B cell (primary cell): ENCODE data around the gene CD81. TPM values are rescaled to one million over a fixed set of nuclear protein-coding genes. Genes with fewer than 3 reads are reported as not detected.

ENCODE experiments used
- ATAC-seq: fragments of 200-7000 bp; cut with Tn5 transposase; one replicate; pipeline ENCODE4 v1.10.0; 2021; ENCODE audit warnings: low read depth, mild to moderate bottlenecking, moderate number of reproducible peaks, moderate library complexity
- CTCF ChIA-PET: fragments of 350-600 bp; sonication (Branson Sonifier 250); formaldehyde crosslinking; loops from one replicate; lab custom pipeline; 2021; ENCODE audit warnings: antibody characterized with exemption, inconsistent platforms; lab: Charles Lee
- POLR2A ChIA-PET: fragments of 350-600 bp; sonication (Branson Sonifier 250); formaldehyde crosslinking; loops from one replicate; lab custom pipeline; 2021; ENCODE audit warnings: antibody characterized with exemption; lab: Charles Lee
- DNase-seq: peaks from one replicate; pipeline ENCODE4 v3.0.0; 2013
- H2AFZ ChIP-seq: 2 replicates; pipeline ENCODE4 v1.6.1; 2012; ENCODE audit warnings: mild to moderate bottlenecking, low read depth, low read length; ENCODE audit not compliant: insufficient read depth, poor library complexity, severe bottlenecking
- H3K27ac ChIP-seq, 2 donors: 1 replicate in 1 of 2; 2 replicates in 1 of 2; pipeline ENCODE4 v1.5.1; 2012 to 2013; ENCODE audit warnings: low read length in 2 of 2, mild to moderate bottlenecking in 2 of 2, moderate library complexity in 1 of 2
- H3K27me3 ChIP-seq, 4 experiments: fragments of 200-600 bp in 1 of 4; sonication (generic) in 1 of 4; replicated peaks in 1 of 4; 1 replicate in 2 of 4; 2 replicates in 2 of 4; pipeline versions ENCODE4 v1.6.1 to v1.7.0; 2013 to 2016; ENCODE audit warnings: low read length in 3 of 4, mild to moderate bottlenecking in 2 of 4, mixed read lengths in 1 of 4, moderate library complexity in 1 of 4; ENCODE audit not compliant: insufficient read depth in 4 of 4, control insufficient read depth in 3 of 4; ENCODE audit errors: control extremely low read depth in 1 of 4
- H3K36me3 ChIP-seq, 2 experiments: replicated peaks in 1 of 2; 1 replicate in 1 of 2; 2 replicates in 1 of 2; pipeline versions ENCODE4 v1.6.1 to v1.7.1; 2013; ENCODE audit warnings: low read length in 1 of 2; ENCODE audit not compliant: insufficient read depth in 2 of 2, control insufficient read depth in 1 of 2; ENCODE audit errors: control extremely low read depth in 1 of 2, extremely low read depth in 1 of 2
- H3K4me1 ChIP-seq, 2 donors: fragments of 200-600 bp in 1 of 2; sonication (generic) in 1 of 2; 1 replicate in 1 of 2; 2 replicates in 1 of 2; pipeline versions ENCODE4 v1.5.1 to v1.6.1; 2013 to 2017; ENCODE audit warnings: low read length in 2 of 2; ENCODE audit not compliant: control insufficient read depth in 2 of 2, insufficient read depth in 2 of 2
- H3K4me2 ChIP-seq: replicated peaks from 2 replicates; pipeline ENCODE3; 2012; ENCODE audit warnings: mild to moderate bottlenecking, low read depth, low read length; ENCODE audit not compliant: poor library complexity, severe bottlenecking
- H3K4me3 ChIP-seq, 5 experiments: fragments of 200-600 bp in 1 of 5; sonication (generic) in 1 of 5; 1 replicate in 3 of 5; 2 replicates in 2 of 5; pipeline versions ENCODE4 v1.5.1 to v1.7.0; 2011 to 2016; ENCODE audit warnings: low read length in 4 of 5, mild to moderate bottlenecking in 4 of 5, low read depth in 2 of 5, control low read depth in 1 of 5, moderate library complexity in 1 of 5; ENCODE audit not compliant: insufficient read depth in 1 of 5; ENCODE audit errors: control extremely low read depth in 1 of 5, extremely low read depth in 1 of 5
- H3K79me2 ChIP-seq: fragments of 200-600 bp; sonication (generic); one replicate; pipeline ENCODE4 v1.6.0; 2016; ENCODE audit warnings: low read length; ENCODE audit not compliant: control insufficient read depth, insufficient read depth
- H3K9ac ChIP-seq: fragments of 200-600 bp; sonication (generic); 2 replicates; pipeline ENCODE4 v1.6.1; 2017; ENCODE audit warnings: mild to moderate bottlenecking, low read length, moderate library complexity
- H3K9me3 ChIP-seq, 3 donors: one replicate each; pipeline versions ENCODE4 v1.6.1 to v1.7.1; 2013; ENCODE audit warnings: low read length in 2 of 3; ENCODE audit not compliant: control insufficient read depth in 2 of 3, insufficient read depth in 1 of 3; ENCODE audit errors: control extremely low read depth in 1 of 3
- H4K20me1 ChIP-seq: 2 replicates; pipeline ENCODE4 v1.6.0; 2012; ENCODE audit warnings: mild to moderate bottlenecking, low read length; ENCODE audit not compliant: insufficient read depth, control insufficient read depth, poor library complexity, severe bottlenecking
- H3K27ac Mint-ChIP-seq: one replicate; pipeline ENCODE4 v1.8.0; 2021; ENCODE audit warnings: mixed read lengths
- H3K27me3 Mint-ChIP-seq: one replicate; pipeline ENCODE4 v1.8.0; 2021; ENCODE audit warnings: mixed read lengths
- H3K4me1 Mint-ChIP-seq: one replicate; pipeline ENCODE4 v1.8.0; 2021; ENCODE audit warnings: mixed read lengths
- H3K4me3 Mint-ChIP-seq: one replicate; pipeline ENCODE4 v1.8.0; 2021; ENCODE audit warnings: mixed read lengths
- H3K9me3 Mint-ChIP-seq: one replicate; pipeline ENCODE4 v1.8.0; 2022; ENCODE audit warnings: mixed read lengths; ENCODE audit not compliant: insufficient read depth
- CTCF ChIP-seq: fragments of 200-600 bp; IDR thresholded peaks from one replicate; pipeline ENCODE4 v1.8.0; 2022; ENCODE audit warnings: antibody characterized with exemption, mild to moderate bottlenecking
- EZH2 ChIP-seq: IDR thresholded peaks from 2 replicates; pipeline ENCODE4 v1.6.1; 2012; ENCODE audit warnings: borderline replicate concordance, low read depth, mild to moderate bottlenecking, moderate library complexity, low read length; ENCODE audit not compliant: insufficient read depth, poor library complexity, severe bottlenecking
- WGBS: methylation state at CpG from one replicate; pipeline ENCODE4 v1.1.5; 2013; ENCODE audit warnings: missing lambda C conversion rate; ENCODE audit not compliant: insufficient coverage; 5-methylcytosine and 5-hydroxymethylcytosine counted together
- intact Hi-C: fragments of 100-400 bp; cut with micrococcal nuclease; formaldehyde crosslinking; loops from one replicate; pipeline ENCODE4 v1.10.0; 2022
- polyA plus RNA-seq: library from polyadenylated mRNA; depleted of rRNA; stranded (reverse); fragments of >200 nt; gene quantifications from 2 replicates; pipeline ENCODE4 v1.2.3, GENCODE V29; 2012
- total RNA-seq, 2 donors: library from RNA; stranded (reverse); fragments of 120-200 nt in 1 of 2; gene quantifications; 1 replicate in 1 of 2; 2 replicates in 1 of 2; pipeline versions ENCODE4 v1.2.3 to v1.2.4, GENCODE V29; 2013 to 2022

Gene CD81
- total and polyA plus RNA-seq, 2 donors (not counting 1 experiment from before 2014, with no cell fraction given): 253 to 361 TPM

GRCh38 chr11:2420502-2421225, 43.6 kb downstream of the CD81 start:
- Histone ChIP-seq H3K27ac (no peak overlapping the region), H3K36me3 (no peaks in the 10 kb centered on the region), H3K4me1 (peaks cover 5 to 15% of the 10 kb centered on the region in 2 donors), H3K4me3 (no peak overlapping the region), H3K4me2 (peak overlapping the region; percentile 50), H3K9me3 (peaks cover 0 to 2% (median 0%) of the 10 kb centered on the region in 3 donors), H3K9ac (no peak overlapping the region), H4K20me1 (no peaks in the 10 kb centered on the region), H2AFZ (peak overlapping the region; percentile 32), H3K79me2 (no peaks in the 10 kb centered on the region), H3K27me3 (peaks cover 0 to 3% (median 0%) of the 10 kb centered on the region in 4 experiments)
- Mint-ChIP-seq H3K27me3 (no peaks in the 10 kb centered on the region), H3K27ac (peak overlapping the region; percentile 3), H3K4me3 (no peak overlapping the region), H3K9me3 (no peaks in the 10 kb centered on the region), H3K4me1 (peaks cover 3% of the 10 kb centered on the region)
- TF ChIP-seq EZH2 (no peak), CTCF (peak; percentile 83)
- intact Hi-C loops: loop anchor here (1.0 kb wide), 1 partner anchor 234 kb away; no protein-coding TSS in a partner anchor
- ATAC-seq (peak; percentile 95), DNase-seq (peak; percentile 86)
- ChIA-PET CTCF (interaction anchor here (0.5 to 11.1 kb wide), 53 partner anchors 10 to 730 kb away, joined by 3 to 583 read pairs (median 4); partner anchors contain the start of genes ASCL2, C11orf21, CD81 and TSPAN32), POLR2A (interaction anchor here (0.6 to 2.5 kb wide), 4 partner anchors 20 to 118 kb away, joined by 3 to 22 read pairs (median 10); partner anchors contain the start of genes C11orf21, TSPAN32 and TSSC4)
- 38% methylated on average over 42 of the region's 44 CpGs for WGBS
